ACC112 (cell line): ENCODE data around the gene GFAP.

Experiments used
- H2AFZ ChIP-seq: fragments of 200-600 bp; sonication (generic); one replicate; pipeline ENCODE4 v1.6.0; 2017; ENCODE audit warnings: antibody characterized with exemption, low read length; ENCODE audit not compliant: unreplicated experiment
- H3K27ac ChIP-seq: fragments of 200-600 bp; sonication (generic); 2 replicates; pipeline ENCODE4 v1.5.1; 2014; ENCODE audit warnings: low read depth, mild to moderate bottlenecking, antibody characterized with exemption, low read length, moderate library complexity
- H3K27me3 ChIP-seq: fragments of 200-600 bp; sonication (generic); 2 replicates; pipeline ENCODE4 v1.6.1; 2014; ENCODE audit warnings: mild to moderate bottlenecking, antibody characterized with exemption, low read length, moderate library complexity, mixed read lengths; ENCODE audit not compliant: insufficient read depth
- H3K36me3 ChIP-seq: fragments of 200-600 bp; sonication (generic); 2 replicates; pipeline ENCODE4 v1.6.1; 2016; ENCODE audit warnings: mild to moderate bottlenecking, antibody characterized with exemption, low read length, moderate library complexity, mixed read lengths; ENCODE audit not compliant: insufficient read depth
- H3K4me1 ChIP-seq: fragments of 200-600 bp; sonication (generic); one replicate; pipeline ENCODE4 v1.6.1; 2016; ENCODE audit warnings: low read length, mixed read lengths; ENCODE audit not compliant: insufficient read depth, unreplicated experiment, control insufficient read depth
- H3K4me3 ChIP-seq: fragments of 200-600 bp; sonication (generic); 2 replicates; pipeline ENCODE4 v1.5.1; 2014; ENCODE audit warnings: mild to moderate bottlenecking, low read depth, low read length
- H3K79me2 ChIP-seq: fragments of 200-600 bp; sonication (generic); one replicate; pipeline ENCODE4 v1.6.0; 2016; ENCODE audit warnings: low read length; ENCODE audit not compliant: control insufficient read depth, unreplicated experiment, insufficient read depth

GFAP gene

GRCh38 chr17:44906010-44906646, 9.2 kb downstream of the GFAP start:
- Histone ChIP-seq H3K4me3 (peak overlapping the region; percentile 46; the same call in 1 of the 2 replicates), H2AFZ (no peak overlapping the region), H3K27me3 (no peaks in the 10 kb centered on the region), H3K4me1 (peaks cover 52% of the 10 kb centered on the region), H3K27ac (peak overlapping the region; percentile 90), H3K79me2 (no peaks in the 10 kb centered on the region), H3K36me3 (no peaks in the 10 kb centered on the region)

DNA sequence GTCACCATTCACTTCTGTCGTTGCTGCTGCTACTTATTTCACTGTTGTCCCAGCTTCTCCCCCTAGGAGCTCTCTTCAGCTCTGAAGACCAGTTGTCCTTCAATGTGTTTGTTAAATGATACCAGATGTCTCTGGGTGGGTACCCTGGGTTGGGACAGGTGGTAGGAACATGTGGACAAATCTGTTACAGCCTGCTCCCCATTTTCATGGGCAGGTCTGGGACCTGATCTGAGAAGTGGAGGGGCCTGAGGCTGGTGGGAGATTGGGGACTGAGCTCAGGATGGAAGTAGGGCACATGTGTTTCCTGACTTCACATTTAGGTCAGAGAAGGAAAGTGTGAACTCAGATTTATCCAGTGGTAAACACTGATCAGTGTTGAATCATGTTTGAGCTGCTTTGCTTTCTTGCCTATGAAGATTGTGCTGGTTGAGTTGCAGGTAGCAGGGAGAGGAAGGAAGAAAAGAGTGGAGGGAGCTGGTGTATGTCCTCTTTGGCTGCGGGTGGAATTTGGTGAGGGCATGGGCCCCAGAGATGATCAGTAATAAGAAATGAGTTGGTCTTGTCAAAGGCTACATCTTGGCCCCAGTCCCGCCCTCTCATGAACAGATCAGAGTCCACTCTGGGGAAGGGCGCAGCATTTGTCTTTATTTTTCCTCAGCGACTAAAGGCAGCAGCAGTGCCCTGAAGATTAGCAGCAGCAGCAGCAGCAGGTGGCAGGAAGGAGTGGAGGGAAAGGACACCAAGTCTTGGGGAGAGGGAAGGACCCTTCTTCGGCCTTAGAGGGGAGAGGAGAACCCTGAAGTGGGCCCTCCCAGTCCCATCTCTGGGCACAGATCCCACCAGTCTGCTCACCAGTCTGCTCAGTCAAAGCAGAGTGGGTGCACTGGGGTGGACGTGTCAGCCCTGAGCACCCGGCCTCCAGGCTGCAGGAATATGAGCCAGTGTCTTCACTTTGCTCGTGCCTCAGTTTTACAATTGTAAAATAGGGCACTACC, 10.0 kb downstream of the GFAP start:
- Histone ChIP-seq H3K27me3 (no peaks in the 10 kb centered on the region), H3K27ac (peak overlapping the region; percentile 90), H2AFZ (no peak overlapping the region), H3K4me3 (peak overlapping the region; percentile 46; the same call in 1 of the 2 replicates), H3K79me2 (no peaks in the 10 kb centered on the region), H3K36me3 (no peaks in the 10 kb centered on the region), H3K4me1 (peaks cover 60% of the 10 kb centered on the region)

- Histone ChIP-seq H3K27ac (no peak overlapping the region), H3K4me1 (peaks cover 59% of the 10 kb centered on the region)
Measured at GRCh38 chr17:44904001-44904984, 11.0 kb downstream of the GFAP start.

DNA sequence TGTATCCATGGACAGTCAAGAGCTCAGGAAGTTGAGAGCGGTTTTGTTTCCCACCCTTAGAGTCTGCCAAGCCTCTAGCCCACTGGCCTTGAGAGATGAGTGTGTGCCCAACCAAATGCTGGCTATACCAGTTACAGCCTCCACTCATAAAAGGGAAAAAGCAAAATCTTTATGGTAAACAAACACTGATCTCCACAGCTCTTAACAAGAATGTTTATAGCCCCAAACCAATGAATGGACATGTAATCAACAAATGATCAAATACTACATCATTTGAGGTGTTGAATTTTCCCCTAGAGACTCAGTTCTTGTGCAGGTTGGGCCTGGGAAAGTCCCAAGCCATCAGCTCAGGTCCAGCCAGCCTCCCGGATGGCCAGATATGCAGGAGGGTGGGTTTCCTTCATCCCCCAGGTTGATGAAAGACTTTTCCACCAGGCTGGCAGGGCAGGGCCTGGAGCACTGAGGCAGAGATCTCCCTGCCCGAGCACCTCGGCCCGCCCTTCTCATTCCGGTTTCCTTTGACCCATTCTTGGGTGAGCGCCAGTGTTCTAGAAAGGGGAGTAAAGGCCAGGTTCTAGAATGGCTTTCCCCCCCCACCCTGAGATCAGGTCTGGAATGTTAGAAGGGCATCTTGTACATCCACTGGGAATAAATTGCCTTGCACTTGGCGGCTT, 12.2 kb downstream of the GFAP start:
- peaks cover 11% of the 10 kb centered on the region for H3K79me2 ChIP-seq
- no peak overlapping the region for H3K27ac ChIP-seq
- no peak overlapping the region for H2AFZ ChIP-seq
- H3K4me3 ChIP-seq = no peak overlapping the region
- H3K27me3 ChIP-seq = no peaks in the 10 kb centered on the region
- no peaks in the 10 kb centered on the region for H3K36me3 ChIP-seq
- H3K4me1 ChIP-seq = peaks cover 55% of the 10 kb centered on the region

More at GRCh38 chr17:44904001-44904984, 11.0 kb downstream of the GFAP start:
- Histone ChIP-seq H3K4me3 (no peak overlapping the region), H3K79me2 (no peaks in the 10 kb centered on the region), H3K27me3 (no peaks in the 10 kb centered on the region), H2AFZ (no peak overlapping the region), H3K36me3 (no peaks in the 10 kb centered on the region)

DNA sequence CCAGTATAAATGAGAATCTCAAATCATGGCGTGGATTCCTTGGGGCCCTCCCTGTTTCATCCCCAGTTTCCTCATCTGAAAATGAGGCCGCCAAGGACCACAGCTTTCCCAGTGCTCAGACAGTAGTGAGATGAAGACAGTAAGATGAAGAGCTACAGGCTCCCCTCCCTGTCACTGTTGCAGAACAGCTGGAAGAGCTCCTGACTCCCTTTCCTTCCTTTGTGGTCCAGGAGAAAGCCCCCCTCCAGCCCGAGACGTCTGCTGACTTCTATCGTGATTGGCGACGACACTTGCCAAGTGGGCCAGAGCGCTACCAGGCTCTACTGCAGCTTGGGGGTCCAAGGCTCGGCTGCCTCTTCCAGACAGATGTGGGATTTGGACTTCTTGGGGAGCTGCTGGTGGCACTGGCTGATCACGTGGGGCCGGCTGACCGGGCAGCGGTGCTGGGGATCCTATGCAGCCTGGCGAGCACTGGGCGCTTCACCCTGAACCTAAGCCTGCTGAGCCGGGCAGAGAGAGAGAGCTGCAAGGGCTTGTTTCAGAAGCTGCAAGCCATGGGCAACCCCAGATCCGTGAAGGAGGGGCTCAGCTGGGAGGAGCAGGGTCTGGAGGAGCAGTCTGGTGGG, 13.1 kb downstream of the GFAP start:
- Histone ChIP-seq H3K4me1 (peaks cover 51% of the 10 kb centered on the region), H3K27me3 (no peaks in the 10 kb centered on the region), H3K27ac (peak overlapping the region; percentile 92), H3K36me3 (no peaks in the 10 kb centered on the region), H2AFZ (no peak overlapping the region), H3K4me3 (no peak overlapping the region), H3K79me2 (peaks cover 20% of the 10 kb centered on the region)

GRCh38 chr17:44901411-44901921, 13.8 kb downstream of the GFAP start:
- H3K36me3 ChIP-seq = no peaks in the 10 kb centered on the region
- peaks cover 45% of the 10 kb centered on the region for H3K4me1 ChIP-seq
- H3K4me3 ChIP-seq = peak overlapping the region; percentile 92; the same call in 1 of the 2 replicates
- no peaks in the 10 kb centered on the region for H3K27me3 ChIP-seq
- H3K79me2 ChIP-seq = peaks cover 26% of the 10 kb centered on the region
- H2AFZ ChIP-seq = no peak overlapping the region
- H3K27ac ChIP-seq = peak overlapping the region; percentile 92

- H3K27ac ChIP-seq = peak overlapping the region; percentile 92
- H3K79me2 ChIP-seq = peaks cover 30% of the 10 kb centered on the region
- H3K4me1 ChIP-seq = peaks cover 39% of the 10 kb centered on the region
- no peak overlapping the region for H2AFZ ChIP-seq
- peaks cover 2% of the 10 kb centered on the region; the same call in 1 of the 2 replicates for H3K36me3 ChIP-seq
- no peaks in the 10 kb centered on the region for H3K27me3 ChIP-seq
- H3K4me3 ChIP-seq = peak overlapping the region; percentile 92
Measured at GRCh38 chr17:44900894-44901293, 14.4 kb downstream of the GFAP start.

GRCh38 chr17:44899074-44899782, 16.1 kb downstream of the GFAP start, which contains the start of gene EFTUD2:
Gene EFTUD2, minus strand, starts transcription at chr17:44899445. Its CDS starts 4,924 bp downstream, at chr17:44894521.
- Histone ChIP-seq H3K36me3 (peaks cover 5% of the 10 kb centered on the region; the same call in 1 of the 2 replicates), H3K27me3 (no peaks in the 10 kb centered on the region), H3K4me1 (peaks cover 28% of the 10 kb centered on the region), H2AFZ (peak within 1 kb of the TSS; percentile 92), H3K4me3 (peak within 1 kb of the TSS; percentile 92), H3K79me2 (peaks cover 36% of the 10 kb centered on the region), H3K27ac (peak within 1 kb of the TSS; percentile 92)

- peak overlapping the region; percentile 92 for H2AFZ ChIP-seq
- H3K4me1 ChIP-seq = peaks cover 28% of the 10 kb centered on the region
- peak overlapping the region; percentile 92 for H3K27ac ChIP-seq
- H3K4me3 ChIP-seq = peak overlapping the region; percentile 92
- peaks cover 36% of the 10 kb centered on the region for H3K79me2 ChIP-seq
- H3K27me3 ChIP-seq = no peaks in the 10 kb centered on the region
- H3K36me3 ChIP-seq = peaks cover 5% of the 10 kb centered on the region; the same call in 1 of the 2 replicates
Measured at GRCh38 chr17:44898768-44899073, 16.6 kb downstream of the GFAP start.
